GM12878 (cell line): ENCODE results near the gene MEAK7.

Experiments
- BCLAF1 ChIP-seq: fragments of 450-650 bp; IDR thresholded peaks from 2 replicates; pipeline ENCODE4 v1.6.1; 2017; ENCODE audit warnings: antibody characterized with exemption, mild to moderate bottlenecking, moderate library complexity
- BRCA1 ChIP-seq: IDR thresholded peaks from 2 replicates; pipeline ENCODE4 v1.6.1; 2011; ENCODE audit warnings: low read depth, low read length, improper control_type of control experiment
- CTCF ChIP-seq, 3 experiments: IDR thresholded peaks in 2 of 3; conservative IDR thresholded peaks in 1 of 3; 2 replicates each; pipeline ENCODE4 v1.5.1; 2011; ENCODE audit warnings: low read depth in 3 of 3, low read length in 3 of 3, mild to moderate bottlenecking in 3 of 3, control low read depth in 2 of 3, moderate library complexity in 2 of 3, inconsistent platforms in 1 of 3, mixed read lengths in 1 of 3; ENCODE audit not compliant: control insufficient read depth in 2 of 3, insufficient read depth in 1 of 3; ENCODE audit errors: extremely low read depth in 1 of 3
- GABPA ChIP-seq: IDR thresholded peaks from 2 replicates; pipeline ENCODE4 v1.6.1; 2014; ENCODE audit warnings: antibody characterized with exemption, low read depth, mild to moderate bottlenecking, inconsistent platforms
- HDAC2 ChIP-seq: fragments of 200-600 bp; sonication (generic); IDR thresholded peaks from 2 replicates; pipeline ENCODE4 v1.6.1; 2017
- JUND ChIP-seq: IDR thresholded peaks from 2 replicates; pipeline ENCODE4 v1.6.1; 2012; ENCODE audit warnings: low read depth, mild to moderate bottlenecking, low read length, improper control_type of control experiment, moderate library complexity
- POLR2A ChIP-seq: IDR thresholded peaks from 2 replicates; pipeline ENCODE4 v1.6.1; 2011; ENCODE audit warnings: low read depth, mild to moderate bottlenecking, low read length
- POLR2AphosphoS2 ChIP-seq: IDR thresholded peaks from 2 replicates; pipeline ENCODE4 v1.6.1; 2011; ENCODE audit warnings: low read depth, mild to moderate bottlenecking, low read length, improper control_type of control experiment, moderate library complexity
- RAD21 ChIP-seq: IDR thresholded peaks from 2 replicates; pipeline ENCODE4 v1.6.1; 2011; ENCODE audit warnings: mild to moderate bottlenecking, low read depth, low read length, moderate library complexity; ENCODE audit not compliant: insufficient read depth
- TF ChIP-seq, protein P1 (sequence below): IDR thresholded peaks from 2 replicates; pipeline ENCODE4 v1.6.1; 2011; ENCODE audit warnings: low read depth, low read length, improper control_type of control experiment, borderline replicate concordance

GRCh38 chr16:84530590-84530989 is 26.1 kb upstream of the MEAK7 start:
- no peak for TF ChIP-seq POLR2AphosphoS2
- TF ChIP-seq, protein P1, sequence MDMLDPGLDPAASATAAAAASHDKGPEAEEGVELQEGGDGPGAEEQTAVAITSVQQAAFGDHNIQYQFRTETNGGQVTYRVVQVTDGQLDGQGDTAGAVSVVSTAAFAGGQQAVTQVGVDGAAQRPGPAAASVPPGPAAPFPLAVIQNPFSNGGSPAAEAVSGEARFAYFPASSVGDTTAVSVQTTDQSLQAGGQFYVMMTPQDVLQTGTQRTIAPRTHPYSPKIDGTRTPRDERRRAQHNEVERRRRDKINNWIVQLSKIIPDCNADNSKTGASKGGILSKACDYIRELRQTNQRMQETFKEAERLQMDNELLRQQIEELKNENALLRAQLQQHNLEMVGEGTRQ = no peak
- TF ChIP-seq POLR2A = no peak
- no peak for TF ChIP-seq GABPA
- TF ChIP-seq CTCF (IDR thresholded peaks at IDR 0.05 in 2 of 3, conservative IDR thresholded peaks at IDR 0.05 in 1 of 3; ENCODE audit: control insufficient read depth in 2 of 3, extremely low read depth in 1 of 3, insufficient read depth in 1 of 3, low read depth in 3 of 3, low read length in 3 of 3) = no peak
- no peak for TF ChIP-seq BCLAF1
- TF ChIP-seq HDAC2 = no peak
- TF ChIP-seq BRCA1 = no peak
- TF ChIP-seq RAD21 = no peak
- no peak for TF ChIP-seq JUND
